ENCODE measurements around the gene RPS6KA5. TPM values are rescaled to one million over a fixed set of nuclear protein-coding genes. Genes with fewer than 3 reads are reported as not detected.
A peak's percentile ranks its signal among the peaks of the same experiment; 100 is the strongest.

The RPS6KA5 gene
- total RNA-seq, 1 experiment from 2014 or later: 3.8 TPM

- Histone ChIP-seq H3K4ac (ENCODE audit: low read depth, low read length) (no peak overlapping the region), H2BK12ac (ENCODE audit: insufficient read length, low read depth, low read length) (no peak overlapping the region), H3K27ac (ENCODE audit: insufficient read length, low read depth, low read length) (no peak overlapping the region), H3K79me2 (ENCODE audit: insufficient read depth, low read length) (no peaks in the 10 kb centered on the region), H2BK5ac (ENCODE audit: insufficient read length, low read length) (no peak overlapping the region), H3K27me3 (ENCODE audit: insufficient read depth, low read length) (no peaks in the 10 kb centered on the region), H3K56ac (ENCODE audit: insufficient read length, low read depth, low read length) (no peak overlapping the region), H3K23me2 (ENCODE audit: insufficient read length, low read depth, low read length, poor library complexity, severe bottlenecking) (peaks cover 4% of the 10 kb centered on the region), H3K4me2 (ENCODE audit: insufficient read depth, insufficient read length, low read length) (peak overlapping the region; percentile 17), H3K4me1 (ENCODE audit: insufficient read depth, low read length) (no peaks in the 10 kb centered on the region), H3K9me3 (ENCODE audit: control insufficient read depth, low read depth, low read length) (no peaks in the 10 kb centered on the region), H2AFZ (ENCODE audit: low read length) (no peak overlapping the region), H3T11ph (ENCODE audit: low read length) (no peak overlapping the region), H4K5ac (ENCODE audit: insufficient read length, low read depth, low read length) (no peak overlapping the region), H3K9ac (ENCODE audit: extremely low read depth, insufficient read length, low read length) (no peak overlapping the region), H3K79me1 (ENCODE audit: insufficient read depth, low read depth, low read length, poor library complexity, severe bottlenecking) (no peaks in the 10 kb centered on the region), H2BK20ac (ENCODE audit: low read depth, low read length, poor library complexity, severe bottlenecking) (no peak overlapping the region), H4K91ac (ENCODE audit: insufficient read length, low read depth, low read length) (no peak overlapping the region), H2BK120ac (ENCODE audit: low read depth, low read length, poor library complexity, severe bottlenecking) (no peak overlapping the region), H3K14ac (ENCODE audit: insufficient read depth, low read length) (peak overlapping the region; percentile 24), H3K23ac (ENCODE audit: insufficient read length, low read depth, low read length) (no peak overlapping the region), H2BK15ac (ENCODE audit: low read depth, low read length) (no peak overlapping the region), H4K8ac (replicated peaks; ENCODE audit: insufficient read length, low read depth, low read length) (no peak overlapping the region), H4K20me1 (ENCODE audit: control insufficient read depth, insufficient read depth, insufficient read length) (no peaks in the 10 kb centered on the region), H2AK5ac (ENCODE audit: insufficient read length, low read length) (no peak overlapping the region), H3K18ac (ENCODE audit: insufficient read length, low read depth, low read length) (no peak overlapping the region)
- H3K9me3 Mint-ChIP-seq: peaks cover 3% of the 10 kb centered on the region in 2 experiments
- no peak overlapping the region for H3K27ac Mint-ChIP-seq
- H3K4me1 Mint-ChIP-seq: peaks cover 5 to 8% of the 10 kb centered on the region in 2 experiments
- no peaks in the 10 kb centered on the region; a peak in 1 of 7 replicates for H3K36me3 Mint-ChIP-seq (ENCODE audit: insufficient read depth in 1 of 3, low read depth in 3 of 3)
- TF ChIP-seq CTCF (conservative IDR thresholded peaks at IDR 0.05): no peak
- no CpG with 5 or more reads among the region's 16 CpGs for WGBS (ENCODE audit: extremely low coverage, insufficient read length, low lambda C conversion rate)
- H3K4me3 Mint-ChIP-seq: peak overlapping the region; percentile 34 to 74
- peaks cover 29% of the 10 kb centered on the region for H3K27me3 Mint-ChIP-seq (ENCODE audit: low read depth)
- DNase-seq: no peak
Observed at GRCh38 chr14:90816681-90817436, 243.6 kb downstream of the RPS6KA5 start.
